Astrocyte (in vitro differentiated cells and primary cell): ENCODE data around the gene PDSS2.

Experiments
- CTCF ChIP-seq: IDR thresholded peaks from 2 replicates; pipeline ENCODE4 v1.5.1; 2011; ENCODE audit warnings: low read depth, mild to moderate bottlenecking, inconsistent platforms, low read length, moderate library complexity; ENCODE audit not compliant: insufficient read depth
- EZH2 ChIP-seq: IDR thresholded peaks from 2 replicates; pipeline ENCODE4 v1.6.1; 2012; ENCODE audit warnings: mild to moderate bottlenecking, low read length, inconsistent platforms; ENCODE audit not compliant: insufficient read depth

- TF ChIP-seq EZH2 (no peak), CTCF (no peak)
These were observed 105.5 kb downstream of the PDSS2 start for GRCh38 chr6:107353773-107354382.
